Upper lobe of left lung (tissue), 6 donors: ENCODE measurements around the gene ENDOV. TPM values are rescaled to one million over a fixed set of nuclear protein-coding genes. Genes with fewer than 3 reads are reported as not detected.

ENCODE experiments used
- ATAC-seq, 2 donors: fragments of 200-7000 bp; cut with Tn5 transposase; one replicate each; pipeline ENCODE4 v1.9.1; 2022; ENCODE audit warnings: mild to moderate bottlenecking in 2 of 2, moderate library complexity in 2 of 2; ENCODE audit not compliant: low FRiP score in 2 of 2
- DNase-seq, 2 donors: peaks; one replicate each; pipeline ENCODE4 v3.0.0-alpha.2; 2019 to 2020
- H3K27ac ChIP-seq, 4 donors: fragments of 200-600 bp; sonication (generic); one replicate each; pipeline ENCODE4 v1.5.1; 2016 to 2019
- H3K27me3 ChIP-seq, 4 donors: fragments of 200-600 bp; sonication (generic); one replicate each; pipeline ENCODE4 v1.5.1; 2017 to 2019
- H3K36me3 ChIP-seq, 4 donors: fragments of 200-600 bp; sonication (generic); one replicate each; pipeline ENCODE4 v1.5.1; 2016 to 2019
- H3K4me1 ChIP-seq, 4 donors: fragments of 200-600 bp; sonication (generic); one replicate each; pipeline ENCODE4 v1.5.1; 2018 to 2019
- H3K4me3 ChIP-seq, 4 donors: fragments of 200-600 bp; sonication (generic); one replicate each; pipeline ENCODE4 v1.5.1; 2017 to 2019; ENCODE audit warnings: mild to moderate bottlenecking in 2 of 4, moderate library complexity in 1 of 4
- H3K9me3 ChIP-seq, 4 donors: fragments of 200-600 bp; sonication (generic); one replicate each; pipeline ENCODE4 v1.5.1; 2018 to 2019
- EP300 ChIP-seq, 4 donors: sonication (generic); formaldehyde crosslinking; IDR thresholded peaks; one replicate each; pipeline ENCODE4 v1.5.1; 2017; ENCODE audit warnings: antibody characterized with exemption in 4 of 4, control low read depth in 2 of 4
- POLR2A ChIP-seq, 4 donors: fragments of 450-650 bp; IDR thresholded peaks; one replicate each; pipeline ENCODE4 v1.5.1; 2016 to 2017; ENCODE audit warnings: antibody characterized with exemption in 4 of 4, mild to moderate bottlenecking in 2 of 4
- POLR2AphosphoS5 ChIP-seq, 2 donors: sonication (generic); formaldehyde crosslinking; IDR thresholded peaks; one replicate each; pipeline ENCODE4 v1.5.1; 2017; ENCODE audit warnings: antibody characterized with exemption in 2 of 2
- WGBS, 2 donors: methylation state at CpG; one replicate each; pipeline ENCODE4 v1.1.5; 2017 to 2018; 5-methylcytosine and 5-hydroxymethylcytosine counted together
- total RNA-seq, 6 donors: library from RNA; depleted of rRNA in 4 of 6; stranded (reverse); fragments of >200 nt in 4 of 6; gene quantifications; one replicate each; pipeline versions ENCODE4 v1.1.0 to v1.2.1, GENCODE V29; 2016 to 2021
- TF ChIP-seq, protein P1 (sequence below), 6 experiments: fragments of 450-650 bp in 4 of 6; fragments of 200-600 bp in 2 of 6; sonication (generic) in 2 of 6; IDR thresholded peaks; one replicate each; pipeline ENCODE4 v1.5.1; 2016 to 2019; ENCODE audit warnings: antibody characterized with exemption in 6 of 6
- donor health status: DM: no; HTN: no; CAD: no; lungs with moderate emphysema.
- donor health status: DM: no; HTN: yes; CAD: no; lungs with severe emphysema.

ENDOV gene
- total RNA-seq, 6 donors from 2014 or later, result 16.7 to 93.2 (median 25.6) TPM

DNA sequence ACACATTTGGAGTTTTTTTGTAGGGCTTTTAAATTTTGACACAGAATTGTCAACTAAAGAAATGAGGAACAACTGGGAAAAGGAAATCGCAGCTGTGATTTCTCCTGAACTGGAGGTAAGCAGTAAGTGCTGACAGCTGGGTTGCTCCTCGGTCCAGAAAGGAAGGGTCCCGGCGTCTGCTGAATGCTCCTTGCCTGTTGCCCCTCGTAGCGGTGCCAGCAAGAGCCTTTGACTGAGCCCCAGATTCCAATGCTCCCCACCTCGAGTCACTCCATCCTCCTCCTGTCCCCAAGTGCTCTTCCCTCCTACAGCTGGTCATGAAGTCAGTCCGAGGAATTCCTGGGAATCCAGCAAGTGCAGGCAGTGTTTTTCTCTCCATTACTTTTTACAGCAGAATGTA lies 32.0 kb upstream of the ENDOV start:
- DNase-seq, result no peak
- WGBS, 2 donors, result 92 to 94% methylated on average over 8 of the region's 8 CpGs
- H3K36me3 ChIP-seq, result peaks cover 58 to 100% (median 93%) of the 10 kb centered on the region in 4 donors

DNA sequence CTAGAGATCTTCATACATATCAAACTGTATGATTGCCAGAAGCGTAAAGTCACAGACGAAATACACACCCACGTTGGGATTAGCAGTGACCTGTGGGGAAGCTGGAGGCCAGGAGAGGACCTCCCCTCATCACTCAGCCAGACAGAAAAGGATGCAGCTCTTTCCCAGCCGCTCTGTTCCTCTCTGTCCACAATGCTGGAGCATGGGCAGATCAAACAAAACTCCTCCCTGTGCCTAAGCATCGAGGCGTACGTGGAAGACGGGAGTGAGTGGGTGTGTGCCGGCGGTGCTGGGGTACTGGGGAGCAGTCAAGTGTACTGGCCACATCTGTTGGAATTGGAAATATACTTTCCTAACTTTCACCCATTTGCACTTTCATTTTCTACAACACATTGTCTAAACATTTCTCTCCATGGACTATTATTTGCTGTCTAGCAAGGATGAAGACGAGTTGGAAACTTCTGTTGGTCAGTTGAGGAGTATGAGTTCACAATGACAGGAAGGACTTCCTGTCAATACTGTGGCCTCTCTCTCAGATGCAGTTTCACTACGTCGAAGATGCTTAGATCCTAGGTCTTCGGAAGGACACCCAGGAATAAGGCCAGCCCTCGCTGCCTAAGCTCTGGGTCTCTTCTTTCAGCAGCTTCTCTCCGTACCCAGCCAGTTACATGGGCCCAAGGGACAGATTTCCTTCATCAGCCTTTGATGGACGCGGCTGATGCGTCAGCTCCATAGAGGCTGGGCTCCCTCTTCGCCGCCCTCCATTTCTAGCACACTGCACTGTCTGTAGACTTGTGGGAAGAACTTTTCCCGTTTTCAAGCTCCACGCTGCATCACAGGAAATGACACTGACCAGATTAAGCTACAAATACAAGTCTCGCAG lies 30.6 kb upstream of the ENDOV start:
- ATAC-seq (no peak), DNase-seq (no peak)
- TF ChIP-seq, protein P1, sequence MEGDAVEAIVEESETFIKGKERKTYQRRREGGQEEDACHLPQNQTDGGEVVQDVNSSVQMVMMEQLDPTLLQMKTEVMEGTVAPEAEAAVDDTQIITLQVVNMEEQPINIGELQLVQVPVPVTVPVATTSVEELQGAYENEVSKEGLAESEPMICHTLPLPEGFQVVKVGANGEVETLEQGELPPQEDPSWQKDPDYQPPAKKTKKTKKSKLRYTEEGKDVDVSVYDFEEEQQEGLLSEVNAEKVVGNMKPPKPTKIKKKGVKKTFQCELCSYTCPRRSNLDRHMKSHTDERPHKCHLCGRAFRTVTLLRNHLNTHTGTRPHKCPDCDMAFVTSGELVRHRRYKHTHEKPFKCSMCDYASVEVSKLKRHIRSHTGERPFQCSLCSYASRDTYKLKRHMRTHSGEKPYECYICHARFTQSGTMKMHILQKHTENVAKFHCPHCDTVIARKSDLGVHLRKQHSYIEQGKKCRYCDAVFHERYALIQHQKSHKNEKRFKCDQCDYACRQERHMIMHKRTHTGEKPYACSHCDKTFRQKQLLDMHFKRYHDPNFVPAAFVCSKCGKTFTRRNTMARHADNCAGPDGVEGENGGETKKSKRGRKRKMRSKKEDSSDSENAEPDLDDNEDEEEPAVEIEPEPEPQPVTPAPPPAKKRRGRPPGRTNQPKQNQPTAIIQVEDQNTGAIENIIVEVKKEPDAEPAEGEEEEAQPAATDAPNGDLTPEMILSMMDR (IDR thresholded peaks at IDR 0.05), result no peak
- no peak for TF ChIP-seq EP300 (IDR thresholded peaks at IDR 0.05)
- no peak for TF ChIP-seq POLR2AphosphoS5 (IDR thresholded peaks at IDR 0.05)
- no peak for TF ChIP-seq POLR2A (IDR thresholded peaks at IDR 0.05)
- Histone ChIP-seq H3K9me3 (no peaks in the 10 kb centered on the region), H3K36me3 (peaks cover 67 to 100% (median 96%) of the 10 kb centered on the region in 4 donors), H3K4me3 (no peak overlapping the region), H3K27me3 (no peaks in the 10 kb centered on the region), H3K27ac (peak overlapping the region in 2 of 4 donors; percentile 18 to 49), H3K4me1 (no peaks in the 10 kb centered on the region)
- WGBS, 2 donors, result 83 to 84% methylated on average over 24 of the region's 24 CpGs

More for the DNA sequence above, 32.0 kb upstream of the ENDOV start:
- TF ChIP-seq EP300 (IDR thresholded peaks at IDR 0.05) (no peak), POLR2AphosphoS5 (IDR thresholded peaks at IDR 0.05) (no peak), POLR2A (IDR thresholded peaks at IDR 0.05) (no peak)
- TF ChIP-seq, protein P1 (IDR thresholded peaks at IDR 0.05), result no peak
- Histone ChIP-seq H3K27ac (no peak overlapping the region), H3K9me3 (no peaks in the 10 kb centered on the region), H3K4me3 (no peak overlapping the region), H3K27me3 (no peaks in the 10 kb centered on the region), H3K4me1 (no peaks in the 10 kb centered on the region)
- ATAC-seq, result no peak

DNA sequence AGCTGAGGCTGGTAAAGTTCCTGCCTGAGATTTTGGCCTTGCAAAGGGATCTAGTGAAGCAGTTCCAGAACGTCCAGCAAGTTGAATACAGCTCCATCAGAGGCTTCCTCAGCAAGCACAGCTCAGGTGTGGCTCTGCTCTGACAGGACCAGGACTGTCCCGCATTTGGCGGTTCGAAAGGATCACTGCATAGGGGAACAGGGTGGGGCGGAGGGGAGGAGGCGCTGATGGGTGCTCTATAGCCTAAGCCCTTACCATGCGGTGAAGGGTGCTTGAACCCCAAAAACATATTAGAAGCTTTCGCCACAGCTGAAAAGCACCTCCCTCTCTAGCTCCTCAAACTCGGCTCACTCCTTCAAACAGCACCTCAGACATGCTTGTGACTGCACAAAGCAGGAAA lies 29.9 kb upstream of the ENDOV start:
- Histone ChIP-seq H3K27me3 (no peaks in the 10 kb centered on the region), H3K27ac (peak overlapping the region in 2 of 4 donors; percentile 18 to 49), H3K4me3 (no peak overlapping the region), H3K4me1 (no peaks in the 10 kb centered on the region), H3K9me3 (no peaks in the 10 kb centered on the region), H3K36me3 (peaks cover 67 to 100% (median 97%) of the 10 kb centered on the region in 4 donors)
- WGBS, 2 donors, result 94 to 97% methylated on average over 9 of the region's 9 CpGs
- DNase-seq (no peak), ATAC-seq (no peak)
- no peak for TF ChIP-seq POLR2AphosphoS5 (IDR thresholded peaks at IDR 0.05)
- TF ChIP-seq, protein P1 (IDR thresholded peaks at IDR 0.05), result no peak
- no peak for TF ChIP-seq EP300 (IDR thresholded peaks at IDR 0.05)
- no peak for TF ChIP-seq POLR2A (IDR thresholded peaks at IDR 0.05)

DNA sequence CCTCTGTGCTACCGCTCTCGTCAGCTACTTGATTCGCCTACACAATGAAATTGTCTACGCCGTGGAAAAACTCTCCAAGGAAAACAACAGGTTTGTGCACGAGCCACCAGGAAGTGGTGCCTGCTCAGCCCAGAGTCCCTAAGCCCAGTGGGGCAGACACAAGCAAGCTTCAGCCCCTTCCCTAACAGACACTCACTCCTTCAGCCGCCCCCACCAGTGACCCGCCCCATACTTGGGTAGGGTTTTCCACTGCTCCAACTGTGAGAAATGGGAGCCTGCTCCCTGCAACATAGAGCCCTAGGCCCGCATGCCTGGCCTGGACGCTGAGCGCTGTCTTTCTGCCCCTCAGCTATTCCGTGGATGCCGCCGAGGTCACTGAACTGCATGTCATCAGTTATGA lies 28.6 kb upstream of the ENDOV start:
- Histone ChIP-seq H3K9me3 (no peaks in the 10 kb centered on the region), H3K4me3 (no peak overlapping the region), H3K4me1 (no peaks in the 10 kb centered on the region), H3K27me3 (no peaks in the 10 kb centered on the region), H3K27ac (no peak overlapping the region), H3K36me3 (peaks cover 59 to 100% (median 96%) of the 10 kb centered on the region in 4 donors)
- WGBS, 2 donors, result 93 to 94% methylated on average over 14 of the region's 14 CpGs
- peak in 1 of 2 donors; percentile 7 for ATAC-seq
- no peak for TF ChIP-seq POLR2AphosphoS5 (IDR thresholded peaks at IDR 0.05)
- TF ChIP-seq, protein P1 (IDR thresholded peaks at IDR 0.05), result no peak
- no peak for DNase-seq
